ENCODE data around the gene HMCES. TPM values are rescaled to one million over a fixed set of nuclear protein-coding genes. Genes with fewer than 3 reads are reported as not detected.
A peak's percentile ranks its signal among the peaks of the same experiment; 100 is the strongest.

The HMCES gene
- total and polyA plus RNA-seq, 2 of the 13 experiments (the other 11 are each of a cell fraction or from before 2014, with no cell fraction given), result 16.1 to 37.5 TPM

DNA sequence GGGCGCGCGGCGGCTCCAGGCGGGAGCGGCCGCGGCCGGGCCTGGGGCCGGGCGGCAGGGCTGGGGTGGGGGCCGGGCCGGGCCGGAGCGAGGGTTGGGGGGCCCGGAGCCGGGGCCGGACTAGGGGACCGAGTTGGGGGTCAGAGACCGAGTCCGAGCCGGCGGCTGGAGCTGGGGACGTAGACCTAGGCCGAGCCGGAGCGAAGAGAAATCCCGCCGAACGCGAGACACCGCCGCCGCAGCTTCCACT is 37.3 kb downstream of the HMCES start (continued):
- TF ChIP-seq KAT2B (IDR thresholded peaks at IDR 0.05; ENCODE audit: borderline replicate concordance, low read depth, low read length), result no peak
- no peak for TF ChIP-seq RORA (CRISPR knock-in tag; IDR thresholded peaks at IDR 0.05)
- TF ChIP-seq, protein P1, sequence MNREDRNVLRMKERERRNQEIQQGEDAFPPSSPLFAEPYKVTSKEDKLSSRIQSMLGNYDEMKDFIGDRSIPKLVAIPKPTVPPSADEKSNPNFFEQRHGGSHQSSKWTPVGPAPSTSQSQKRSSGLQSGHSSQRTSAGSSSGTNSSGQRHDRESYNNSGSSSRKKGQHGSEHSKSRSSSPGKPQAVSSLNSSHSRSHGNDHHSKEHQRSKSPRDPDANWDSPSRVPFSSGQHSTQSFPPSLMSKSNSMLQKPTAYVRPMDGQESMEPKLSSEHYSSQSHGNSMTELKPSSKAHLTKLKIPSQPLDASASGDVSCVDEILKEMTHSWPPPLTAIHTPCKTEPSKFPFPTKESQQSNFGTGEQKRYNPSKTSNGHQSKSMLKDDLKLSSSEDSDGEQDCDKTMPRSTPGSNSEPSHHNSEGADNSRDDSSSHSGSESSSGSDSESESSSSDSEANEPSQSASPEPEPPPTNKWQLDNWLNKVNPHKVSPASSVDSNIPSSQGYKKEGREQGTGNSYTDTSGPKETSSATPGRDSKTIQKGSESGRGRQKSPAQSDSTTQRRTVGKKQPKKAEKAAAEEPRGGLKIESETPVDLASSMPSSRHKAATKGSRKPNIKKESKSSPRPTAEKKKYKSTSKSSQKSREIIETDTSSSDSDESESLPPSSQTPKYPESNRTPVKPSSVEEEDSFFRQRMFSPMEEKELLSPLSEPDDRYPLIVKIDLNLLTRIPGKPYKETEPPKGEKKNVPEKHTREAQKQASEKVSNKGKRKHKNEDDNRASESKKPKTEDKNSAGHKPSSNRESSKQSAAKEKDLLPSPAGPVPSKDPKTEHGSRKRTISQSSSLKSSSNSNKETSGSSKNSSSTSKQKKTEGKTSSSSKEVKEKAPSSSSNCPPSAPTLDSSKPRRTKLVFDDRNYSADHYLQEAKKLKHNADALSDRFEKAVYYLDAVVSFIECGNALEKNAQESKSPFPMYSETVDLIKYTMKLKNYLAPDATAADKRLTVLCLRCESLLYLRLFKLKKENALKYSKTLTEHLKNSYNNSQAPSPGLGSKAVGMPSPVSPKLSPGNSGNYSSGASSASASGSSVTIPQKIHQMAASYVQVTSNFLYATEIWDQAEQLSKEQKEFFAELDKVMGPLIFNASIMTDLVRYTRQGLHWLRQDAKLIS (CRISPR knock-in tag; IDR thresholded peaks at IDR 0.05), result peak; percentile 91; the same call in 1 of the 2 replicates
- no peak for TF ChIP-seq ZNF205 (CRISPR knock-in tag; IDR thresholded peaks at IDR 0.05)
- no peak for TF ChIP-seq ZNF292 (CRISPR knock-in tag; IDR thresholded peaks at IDR 0.05; ENCODE audit: borderline replicate concordance, low read depth)
- no peak for TF ChIP-seq CEBPG (CRISPR knock-in tag; IDR thresholded peaks at IDR 0.05)
- TF ChIP-seq, protein P2, sequence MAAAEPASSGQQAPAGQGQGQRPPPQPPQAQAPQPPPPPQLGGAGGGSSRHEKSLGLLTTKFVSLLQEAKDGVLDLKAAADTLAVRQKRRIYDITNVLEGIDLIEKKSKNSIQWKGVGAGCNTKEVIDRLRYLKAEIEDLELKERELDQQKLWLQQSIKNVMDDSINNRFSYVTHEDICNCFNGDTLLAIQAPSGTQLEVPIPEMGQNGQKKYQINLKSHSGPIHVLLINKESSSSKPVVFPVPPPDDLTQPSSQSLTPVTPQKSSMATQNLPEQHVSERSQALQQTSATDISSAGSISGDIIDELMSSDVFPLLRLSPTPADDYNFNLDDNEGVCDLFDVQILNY (CRISPR knock-in tag; conservative IDR thresholded peaks at IDR 0.05), result no peak
- no peak for TF ChIP-seq ZNF350 (CRISPR knock-in tag; IDR thresholded peaks at IDR 0.05; ENCODE audit: borderline replicate concordance, low read depth)
- TF ChIP-seq MTF2 (CRISPR knock-in tag; IDR thresholded peaks at IDR 0.05; ENCODE audit: borderline replicate concordance), result no peak
- no peak for TF ChIP-seq GTF3A (CRISPR knock-in tag; conservative IDR thresholded peaks at IDR 0.05)
- no peak for TF ChIP-seq KDM4B (CRISPR knock-in tag; IDR thresholded peaks at IDR 0.05)
- no peak for TF ChIP-seq KDM2A (CRISPR knock-in tag; IDR thresholded peaks at IDR 0.05; ENCODE audit: borderline replicate concordance, low read depth)
- TF ChIP-seq NCOR1 (IDR thresholded peaks at IDR 0.05; ENCODE audit: borderline replicate concordance, low read length), result no peak
- TF ChIP-seq NRL (CRISPR knock-in tag; IDR thresholded peaks at IDR 0.05; ENCODE audit: borderline replicate concordance), result no peak
- no peak for TF ChIP-seq DNMT3B (CRISPR knock-in tag; conservative IDR thresholded peaks at IDR 0.05)
- TF ChIP-seq ESRRA (CRISPR knock-in tag; IDR thresholded peaks at IDR 0.05; ENCODE audit: low read depth), result no peak
- TF ChIP-seq ZNF761 (CRISPR knock-in tag; conservative IDR thresholded peaks at IDR 0.05), result 0 out of 2 replicates have a peak, but pooled peaks have one; percentile 50
- TF ChIP-seq BRCA1 (CRISPR knock-in tag; IDR thresholded peaks at IDR 0.05), result no peak
- TF ChIP-seq, protein P3, sequence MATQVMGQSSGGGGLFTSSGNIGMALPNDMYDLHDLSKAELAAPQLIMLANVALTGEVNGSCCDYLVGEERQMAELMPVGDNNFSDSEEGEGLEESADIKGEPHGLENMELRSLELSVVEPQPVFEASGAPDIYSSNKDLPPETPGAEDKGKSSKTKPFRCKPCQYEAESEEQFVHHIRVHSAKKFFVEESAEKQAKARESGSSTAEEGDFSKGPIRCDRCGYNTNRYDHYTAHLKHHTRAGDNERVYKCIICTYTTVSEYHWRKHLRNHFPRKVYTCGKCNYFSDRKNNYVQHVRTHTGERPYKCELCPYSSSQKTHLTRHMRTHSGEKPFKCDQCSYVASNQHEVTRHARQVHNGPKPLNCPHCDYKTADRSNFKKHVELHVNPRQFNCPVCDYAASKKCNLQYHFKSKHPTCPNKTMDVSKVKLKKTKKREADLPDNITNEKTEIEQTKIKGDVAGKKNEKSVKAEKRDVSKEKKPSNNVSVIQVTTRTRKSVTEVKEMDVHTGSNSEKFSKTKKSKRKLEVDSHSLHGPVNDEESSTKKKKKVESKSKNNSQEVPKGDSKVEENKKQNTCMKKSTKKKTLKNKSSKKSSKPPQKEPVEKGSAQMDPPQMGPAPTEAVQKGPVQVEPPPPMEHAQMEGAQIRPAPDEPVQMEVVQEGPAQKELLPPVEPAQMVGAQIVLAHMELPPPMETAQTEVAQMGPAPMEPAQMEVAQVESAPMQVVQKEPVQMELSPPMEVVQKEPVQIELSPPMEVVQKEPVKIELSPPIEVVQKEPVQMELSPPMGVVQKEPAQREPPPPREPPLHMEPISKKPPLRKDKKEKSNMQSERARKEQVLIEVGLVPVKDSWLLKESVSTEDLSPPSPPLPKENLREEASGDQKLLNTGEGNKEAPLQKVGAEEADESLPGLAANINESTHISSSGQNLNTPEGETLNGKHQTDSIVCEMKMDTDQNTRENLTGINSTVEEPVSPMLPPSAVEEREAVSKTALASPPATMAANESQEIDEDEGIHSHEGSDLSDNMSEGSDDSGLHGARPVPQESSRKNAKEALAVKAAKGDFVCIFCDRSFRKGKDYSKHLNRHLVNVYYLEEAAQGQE (IDR thresholded peaks at IDR 0.05; ENCODE audit: borderline replicate concordance in 1 of 2, low read depth in 1 of 2, low read length in 2 of 2), result 0 out of 4 replicates have a peak, but pooled peaks of 1 of the 2 experiments have one; percentile 71
- TF ChIP-seq CHD2 (IDR thresholded peaks at IDR 0.05; ENCODE audit: low read depth, low read length), result peak; percentile 85
- TF ChIP-seq ZKSCAN8 (CRISPR knock-in tag; IDR thresholded peaks at IDR 0.05; ENCODE audit: borderline replicate concordance), result no peak
- TF ChIP-seq ZC3H13 (CRISPR knock-in tag; IDR thresholded peaks at IDR 0.05), result no peak
- 0 out of 2 replicates have a peak, but pooled peaks have one; percentile 53 for TF ChIP-seq CENPT (CRISPR knock-in tag; IDR thresholded peaks at IDR 0.05; ENCODE audit: low read depth)
- no peak for TF ChIP-seq ZNF7 (CRISPR knock-in tag; IDR thresholded peaks at IDR 0.05)
